Ovary (tissue), 3 donors: Measurements from ENCODE around the gene NOX3.

Experiments used
- EP300 ChIP-seq: sonication (generic); formaldehyde crosslinking; IDR thresholded peaks from one replicate; pipeline ENCODE4 v1.6.1; 2017; ENCODE audit warnings: antibody characterized with exemption
- POLR2A ChIP-seq: fragments of 450-650 bp; IDR thresholded peaks from one replicate; pipeline ENCODE4 v1.6.1; 2017; ENCODE audit warnings: antibody characterized with exemption, mild to moderate bottlenecking, moderate library complexity
- TF ChIP-seq, protein P1 (sequence below), 3 donors: fragments of 450-650 bp in 2 of 3; fragments of 200-600 bp in 1 of 3; IDR thresholded peaks; one replicate each; pipeline versions ENCODE4 v1.5.1 to v1.8.0; 2016 to 2022; ENCODE audit warnings: antibody characterized with exemption in 3 of 3, mild to moderate bottlenecking in 1 of 3
- donor health status: DM: no; HTN: no; CAD: no.

DNA sequence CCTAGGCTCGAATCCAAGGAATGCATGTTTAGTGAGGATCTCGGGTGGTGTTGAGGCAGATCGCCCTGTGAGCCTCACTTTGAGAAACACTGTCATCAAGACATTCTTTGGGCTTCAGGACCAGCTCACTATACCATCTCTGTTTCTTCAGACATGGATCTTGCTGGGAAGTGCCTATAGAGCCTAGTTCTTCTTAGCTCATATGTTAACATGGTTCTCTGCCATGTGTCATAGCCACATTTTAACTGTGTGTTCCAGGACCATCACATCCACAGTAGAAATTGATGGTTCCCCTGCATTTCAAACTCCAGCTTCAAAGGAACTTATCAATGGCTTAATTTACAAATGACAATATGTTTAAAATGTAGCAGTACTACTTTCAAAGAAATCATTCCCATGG, 57.4 kb downstream of the NOX3 start:
- TF ChIP-seq POLR2A (no peak), EP300 (no peak)
- TF ChIP-seq, protein P1, sequence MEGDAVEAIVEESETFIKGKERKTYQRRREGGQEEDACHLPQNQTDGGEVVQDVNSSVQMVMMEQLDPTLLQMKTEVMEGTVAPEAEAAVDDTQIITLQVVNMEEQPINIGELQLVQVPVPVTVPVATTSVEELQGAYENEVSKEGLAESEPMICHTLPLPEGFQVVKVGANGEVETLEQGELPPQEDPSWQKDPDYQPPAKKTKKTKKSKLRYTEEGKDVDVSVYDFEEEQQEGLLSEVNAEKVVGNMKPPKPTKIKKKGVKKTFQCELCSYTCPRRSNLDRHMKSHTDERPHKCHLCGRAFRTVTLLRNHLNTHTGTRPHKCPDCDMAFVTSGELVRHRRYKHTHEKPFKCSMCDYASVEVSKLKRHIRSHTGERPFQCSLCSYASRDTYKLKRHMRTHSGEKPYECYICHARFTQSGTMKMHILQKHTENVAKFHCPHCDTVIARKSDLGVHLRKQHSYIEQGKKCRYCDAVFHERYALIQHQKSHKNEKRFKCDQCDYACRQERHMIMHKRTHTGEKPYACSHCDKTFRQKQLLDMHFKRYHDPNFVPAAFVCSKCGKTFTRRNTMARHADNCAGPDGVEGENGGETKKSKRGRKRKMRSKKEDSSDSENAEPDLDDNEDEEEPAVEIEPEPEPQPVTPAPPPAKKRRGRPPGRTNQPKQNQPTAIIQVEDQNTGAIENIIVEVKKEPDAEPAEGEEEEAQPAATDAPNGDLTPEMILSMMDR (IDR thresholded peaks at IDR 0.05), result no peak
